Osteoblast (primary cell): ENCODE measurements around the gene REPS2. TPM values are rescaled to one million over a fixed set of nuclear protein-coding genes. Genes with fewer than 3 reads are reported as not detected.

Experiments used
- DNase-seq: peaks from one replicate; pipeline ENCODE4 v3.0.0; 2011; ENCODE audit warnings: low spot score, mixed read lengths; ENCODE audit not compliant: insufficient read length; ENCODE audit errors: missing footprints
- H2AFZ ChIP-seq: 2 replicates; pipeline ENCODE4 v1.6.0; 2011; ENCODE audit warnings: mild to moderate bottlenecking, low read length
- H3K27ac ChIP-seq: 2 replicates; pipeline ENCODE4 v1.5.1; 2011; ENCODE audit warnings: mild to moderate bottlenecking, low read depth, low read length, moderate library complexity
- H3K27me3 ChIP-seq: 2 replicates; pipeline ENCODE4 v1.6.0; 2012; ENCODE audit warnings: mild to moderate bottlenecking, control low read depth, inconsistent platforms, low read length, moderate library complexity; ENCODE audit not compliant: insufficient read depth
- H3K36me3 ChIP-seq: 2 replicates; pipeline ENCODE4 v1.5.1; 2011; ENCODE audit warnings: mild to moderate bottlenecking, low read length, control low read depth, moderate library complexity; ENCODE audit not compliant: insufficient read depth
- H3K4me1 ChIP-seq: 2 replicates; pipeline ENCODE4 v1.5.1; 2011; ENCODE audit warnings: mild to moderate bottlenecking, low read length, control low read depth, moderate library complexity; ENCODE audit not compliant: insufficient read depth
- H3K4me2 ChIP-seq: 2 replicates; pipeline ENCODE4 v1.6.0; 2011; ENCODE audit warnings: mild to moderate bottlenecking, low read length; ENCODE audit not compliant: insufficient read depth
- H3K4me3 ChIP-seq: fragments of 200-600 bp; sonication (generic); 3 replicates; pipeline ENCODE4 v1.5.1; 2012; ENCODE audit warnings: mild to moderate bottlenecking, low read length, inconsistent platforms; ENCODE audit not compliant: insufficient read depth
- H3K79me2 ChIP-seq: 2 replicates; pipeline ENCODE4 v1.6.0; 2012; ENCODE audit warnings: mild to moderate bottlenecking, low read length, control low read depth, inconsistent platforms; ENCODE audit not compliant: insufficient read depth
- H3K9me3 ChIP-seq: 2 replicates; pipeline ENCODE4 v1.5.1; 2011; ENCODE audit warnings: low read depth, low read length, control low read depth
- H4K20me1 ChIP-seq: 2 replicates; pipeline ENCODE4 v1.6.0; 2012; ENCODE audit warnings: mild to moderate bottlenecking, low read length, control low read depth; ENCODE audit not compliant: insufficient read depth
- total RNA-seq: library from RNA; depleted of rRNA; stranded (reverse); fragments of >200 nt; gene quantifications from 2 replicates; pipeline ENCODE4 v1.2.3, GENCODE V29; 2012
- TF ChIP-seq, protein P1 (sequence below): IDR thresholded peaks from 2 replicates; pipeline ENCODE4 v1.5.1; 2011; ENCODE audit warnings: mild to moderate bottlenecking, low read depth, low read length, moderate library complexity; ENCODE audit errors: extremely low read depth

The REPS2 gene
- total RNA-seq, 1 donor, result 0.72 TPM

- peaks cover 3% of the 10 kb centered on the region for H3K27me3 ChIP-seq
- H3K4me1 ChIP-seq, result no peaks in the 10 kb centered on the region
- DNase-seq, result no peak
- no peak overlapping the region for H2AFZ ChIP-seq
- no peaks in the 10 kb centered on the region for H4K20me1 ChIP-seq
- no peak overlapping the region for H3K4me2 ChIP-seq
- no peaks in the 10 kb centered on the region for H3K79me2 ChIP-seq
- no peak overlapping the region for H3K4me3 ChIP-seq
- no peaks in the 10 kb centered on the region for H3K36me3 ChIP-seq
- no peak overlapping the region for H3K27ac ChIP-seq
- no peaks in the 10 kb centered on the region for H3K9me3 ChIP-seq
- TF ChIP-seq, protein P1, sequence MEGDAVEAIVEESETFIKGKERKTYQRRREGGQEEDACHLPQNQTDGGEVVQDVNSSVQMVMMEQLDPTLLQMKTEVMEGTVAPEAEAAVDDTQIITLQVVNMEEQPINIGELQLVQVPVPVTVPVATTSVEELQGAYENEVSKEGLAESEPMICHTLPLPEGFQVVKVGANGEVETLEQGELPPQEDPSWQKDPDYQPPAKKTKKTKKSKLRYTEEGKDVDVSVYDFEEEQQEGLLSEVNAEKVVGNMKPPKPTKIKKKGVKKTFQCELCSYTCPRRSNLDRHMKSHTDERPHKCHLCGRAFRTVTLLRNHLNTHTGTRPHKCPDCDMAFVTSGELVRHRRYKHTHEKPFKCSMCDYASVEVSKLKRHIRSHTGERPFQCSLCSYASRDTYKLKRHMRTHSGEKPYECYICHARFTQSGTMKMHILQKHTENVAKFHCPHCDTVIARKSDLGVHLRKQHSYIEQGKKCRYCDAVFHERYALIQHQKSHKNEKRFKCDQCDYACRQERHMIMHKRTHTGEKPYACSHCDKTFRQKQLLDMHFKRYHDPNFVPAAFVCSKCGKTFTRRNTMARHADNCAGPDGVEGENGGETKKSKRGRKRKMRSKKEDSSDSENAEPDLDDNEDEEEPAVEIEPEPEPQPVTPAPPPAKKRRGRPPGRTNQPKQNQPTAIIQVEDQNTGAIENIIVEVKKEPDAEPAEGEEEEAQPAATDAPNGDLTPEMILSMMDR, result no peak
Observed at GRCh38 chrX:17023661-17024060, 77.2 kb downstream of the REPS2 start.

DNA sequence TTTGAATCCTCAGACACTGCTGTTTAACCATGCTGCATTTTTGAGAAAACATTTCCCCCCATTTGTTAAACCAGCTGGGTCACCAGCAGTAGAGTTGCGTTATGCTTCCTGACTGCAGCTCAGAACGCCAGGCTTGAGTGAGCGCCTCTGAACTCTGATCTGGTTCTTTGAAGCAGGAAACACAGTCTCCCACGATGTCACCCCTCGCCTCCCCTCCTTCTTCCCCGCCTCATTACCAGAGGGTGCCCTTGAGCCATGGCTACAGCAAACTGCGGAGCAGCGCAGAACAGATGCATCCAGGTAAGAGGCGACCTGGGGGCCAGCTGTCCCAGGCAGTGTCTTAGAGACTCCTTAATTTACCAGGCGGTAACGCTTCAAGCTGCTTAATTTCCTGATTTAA lies 78.4 kb downstream of the REPS2 start:
- TF ChIP-seq, protein P1, result no peak
- no peaks in the 10 kb centered on the region for H4K20me1 ChIP-seq
- no peak for DNase-seq
- no peaks in the 10 kb centered on the region for H3K79me2 ChIP-seq
- H3K4me1 ChIP-seq, result no peaks in the 10 kb centered on the region
- peaks cover 3% of the 10 kb centered on the region for H3K27me3 ChIP-seq
- H3K27ac ChIP-seq, result no peak overlapping the region
- no peaks in the 10 kb centered on the region for H3K36me3 ChIP-seq
- H3K4me3 ChIP-seq, result no peak overlapping the region
- no peak overlapping the region for H2AFZ ChIP-seq
- no peak overlapping the region for H3K4me2 ChIP-seq
- no peaks in the 10 kb centered on the region for H3K9me3 ChIP-seq

DNA sequence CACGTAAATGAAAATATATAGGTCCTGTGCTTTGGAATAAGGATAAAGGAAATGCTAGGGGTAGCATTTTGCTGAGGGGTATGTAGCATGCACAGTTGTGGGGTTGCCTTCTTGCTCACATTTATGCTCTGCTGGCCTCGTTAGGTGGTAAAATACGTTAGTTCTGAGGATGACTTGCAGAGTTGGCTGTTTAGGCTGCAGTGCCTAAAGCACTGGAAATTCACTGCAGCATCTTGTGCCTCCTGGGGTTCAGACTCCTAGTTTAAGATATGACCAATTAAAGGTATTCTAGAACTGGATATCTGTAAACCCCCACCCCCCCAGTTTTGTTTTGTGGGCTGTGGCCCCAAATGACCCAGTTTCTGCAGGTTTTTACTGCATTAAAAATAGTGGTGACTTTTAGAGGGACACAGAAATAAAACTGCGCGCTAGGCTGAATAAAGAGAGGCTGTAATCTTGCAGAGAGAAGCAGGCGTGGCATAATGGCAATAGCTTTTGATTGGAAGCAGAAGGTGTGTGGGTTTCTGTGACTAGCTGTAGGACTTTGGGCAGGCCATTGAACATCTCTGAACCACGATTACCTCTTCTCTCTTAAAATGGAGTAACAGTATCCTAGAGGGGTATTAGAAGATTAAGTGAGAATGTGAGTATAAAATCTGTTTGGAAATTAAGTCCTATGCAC lies 79.3 kb downstream of the REPS2 start:
- H3K27ac ChIP-seq, result no peak overlapping the region
- H3K4me2 ChIP-seq, result no peak overlapping the region
- TF ChIP-seq, protein P1, result no peak
- H3K9me3 ChIP-seq, result no peaks in the 10 kb centered on the region
- peaks cover 3% of the 10 kb centered on the region for H3K27me3 ChIP-seq
- no peaks in the 10 kb centered on the region for H3K36me3 ChIP-seq
- H4K20me1 ChIP-seq, result no peaks in the 10 kb centered on the region
- no peaks in the 10 kb centered on the region for H3K4me1 ChIP-seq
- DNase-seq, result no peak
- no peak overlapping the region for H2AFZ ChIP-seq
- no peaks in the 10 kb centered on the region for H3K79me2 ChIP-seq
- no peak overlapping the region for H3K4me3 ChIP-seq

DNA sequence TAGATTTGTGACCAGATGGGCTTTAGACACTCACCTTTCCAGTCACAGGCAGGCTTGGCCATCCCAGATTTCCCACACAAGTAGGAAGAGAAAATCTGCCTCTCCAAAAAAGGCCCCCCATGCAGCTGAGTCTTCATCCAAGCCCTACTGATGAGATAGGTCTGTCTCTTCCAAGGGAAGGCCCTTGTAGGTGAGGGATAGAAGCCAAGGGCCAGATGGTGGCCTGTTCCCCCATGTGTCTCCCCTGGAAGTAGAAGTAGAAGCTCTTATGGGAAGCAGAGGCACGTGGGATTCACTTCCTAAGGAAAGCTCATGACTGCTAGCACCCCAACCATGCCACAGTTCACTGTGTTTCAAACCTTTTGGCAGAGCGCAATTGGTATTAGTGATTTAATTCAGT lies 81.5 kb downstream of the REPS2 start:
- H3K27me3 ChIP-seq, result peaks cover 6% of the 10 kb centered on the region
- no peaks in the 10 kb centered on the region for H4K20me1 ChIP-seq
- no peaks in the 10 kb centered on the region for H3K4me1 ChIP-seq
- no peaks in the 10 kb centered on the region for H3K9me3 ChIP-seq
- H2AFZ ChIP-seq, result no peak overlapping the region
- no peak for DNase-seq
- TF ChIP-seq, protein P1, result no peak
- H3K27ac ChIP-seq, result no peak overlapping the region
- H3K36me3 ChIP-seq, result no peaks in the 10 kb centered on the region
- no peak overlapping the region for H3K4me3 ChIP-seq
- no peaks in the 10 kb centered on the region for H3K79me2 ChIP-seq
- H3K4me2 ChIP-seq, result no peak overlapping the region
